K562 (cell line): ENCODE measurements around the gene SF3A2. TPM values are rescaled to one million over a fixed set of nuclear protein-coding genes. Genes with fewer than 3 reads are reported as not detected.

Source experiments
- ATAC-seq: fragments of 200-7000 bp; cut with Tn5 transposase; 3 replicates; pipeline ENCODE4 v1.9.1; 2020; ENCODE audit warnings: moderate library complexity
- BruUV-seq: library from RNA; stranded (reverse); fragments of 400-500 nt; replicated peaks from 2 replicates; lab custom pipeline; 2021; lab: Mats Ljungman, UMichigan
- CTCF ChIA-PET: fragments of 300-600 bp; formaldehyde crosslinking; extraction: SDS; loops from one replicate; lab custom pipeline; 2021; ENCODE audit warnings: low intra/inter-chr PET ratio; lab: Yijun Ruan, JAX
- POLR2A ChIA-PET: fragments of 300-600, 350-650 bp; sonication (Branson Sonifier 250); formaldehyde crosslinking; extraction: SDS; loops from one replicate; lab custom pipeline; 2021; ENCODE audit warnings: antibody characterized with exemption, inconsistent platforms; lab: Yijun Ruan, JAX
- DNase-seq, 4 experiments: peaks; one replicate each; pipeline versions ENCODE4 v3.0.0 to v3.0.0-alpha.2; 2011 to 2018; ENCODE audit warnings: low spot score in 3 of 4, mixed read lengths in 3 of 4; ENCODE audit errors: extremely low read depth in 1 of 4
- FAIRE-seq: peaks from 2 replicates; lab custom pipeline; 2011; peaks lifted over from hg19 to GRCh38; lab: Jason Lieb, UNC
- H2AFZ ChIP-seq: 2 replicates; pipeline ENCODE4 v1.6.0; 2011; ENCODE audit warnings: low read depth, low read length, control low read depth, inconsistent platforms
- H3K27ac ChIP-seq: fragments of 200-600 bp; 3 replicates; pipeline ENCODE4 v1.8.0; 2011; ENCODE audit warnings: low read depth, mild to moderate bottlenecking, control low read depth, inconsistent platforms, low read length, moderate library complexity, mixed read lengths; ENCODE audit errors: extremely low read depth
- H3K27me3 ChIP-seq, 2 experiments: fragments of 300-600 bp in 1 of 2; 2 replicates in 1 of 2; 3 replicates in 1 of 2; pipeline versions ENCODE4 v1.6.0 to v1.8.0; 2011; ENCODE audit warnings: inconsistent platforms in 2 of 2, low read length in 2 of 2, mild to moderate bottlenecking in 1 of 2, mixed read lengths in 1 of 2, moderate library complexity in 1 of 2; ENCODE audit not compliant: control insufficient read depth in 2 of 2, insufficient read depth in 2 of 2
- H3K36me3 ChIP-seq: fragments of 300-600 bp; 3 replicates; pipeline ENCODE4 v1.8.0; 2011; ENCODE audit warnings: mild to moderate bottlenecking, low read length, inconsistent platforms; ENCODE audit not compliant: control insufficient read depth, insufficient read depth
- H3K4me1 ChIP-seq, 2 experiments: fragments of 200-600 bp in 1 of 2; replicated peaks in 1 of 2; 2 replicates in 1 of 2; 3 replicates in 1 of 2; pipeline versions ENCODE4 v1.5.1 to v1.8.0; 2011; ENCODE audit warnings: inconsistent platforms in 2 of 2, low read length in 2 of 2, mild to moderate bottlenecking in 1 of 2, mixed read lengths in 1 of 2, moderate library complexity in 1 of 2; ENCODE audit not compliant: control insufficient read depth in 2 of 2, insufficient read depth in 2 of 2
- H3K4me2 ChIP-seq: 2 replicates; pipeline ENCODE4 v1.6.1; 2011; ENCODE audit warnings: low read length, control low read depth, inconsistent platforms, mixed read lengths; ENCODE audit not compliant: insufficient read depth
- H3K4me3 ChIP-seq: fragments of 200-600 bp; sonication (generic), shearing (Covaris generic); 2 replicates; pipeline ENCODE4 v1.5.1; 2016; ENCODE audit warnings: control low read depth, inconsistent platforms
- H3K79me2 ChIP-seq: fragments of 200-600 bp; 3 replicates; pipeline ENCODE4 v1.8.0; 2011; ENCODE audit warnings: low read length, inconsistent platforms; ENCODE audit not compliant: control insufficient read depth, insufficient read depth
- H3K9ac ChIP-seq, 2 experiments: 2 replicates each; pipeline versions ENCODE4 v1.6.0 to v1.6.1; 2011; ENCODE audit warnings: low read depth in 2 of 2, low read length in 2 of 2, control low read depth in 1 of 2, inconsistent platforms in 1 of 2, mild to moderate bottlenecking in 1 of 2, mixed read lengths in 1 of 2; ENCODE audit not compliant: insufficient read depth in 1 of 2
- H3K9me1 ChIP-seq: one replicate; pipeline ENCODE4 v1.6.0; 2011; ENCODE audit warnings: inconsistent platforms, mild to moderate bottlenecking, low read length, moderate library complexity; ENCODE audit not compliant: control insufficient read depth, insufficient read depth
- H3K9me3 ChIP-seq: replicated peaks from 2 replicates; pipeline ENCODE4 v1.5.1; 2011; ENCODE audit warnings: low read depth, low read length, inconsistent platforms; ENCODE audit not compliant: control insufficient read depth, insufficient read depth
- H4K20me1 ChIP-seq: replicated peaks from 2 replicates; pipeline ENCODE4 v1.6.1; 2011; ENCODE audit warnings: low read length, inconsistent platforms, mixed read lengths; ENCODE audit not compliant: control insufficient read depth, insufficient read depth
- CEBPG ChIP-seq, 3 experiments: fragments of 200-800 bp in 1 of 3; sonication (Bioruptor generic) in 1 of 3; sonication (generic) in 1 of 3; formaldehyde crosslinking in 1 of 3; IDR thresholded peaks in 2 of 3; conservative IDR thresholded peaks in 1 of 3; 2 replicates each; pipeline versions ENCODE4 v1.6.1 to v1.8.0; 2016 to 2022; ENCODE audit warnings: missing compliant biosample characterization in 2 of 3, missing genetic modification characterization in 2 of 3, mild to moderate bottlenecking in 1 of 3, missing genetic modification reagents in 1 of 3
- CEBPZ ChIP-seq: fragments of 150-350 bp; IDR thresholded peaks from 2 replicates; pipeline ENCODE4 v1.6.1; 2014; ENCODE audit warnings: low read depth, mild to moderate bottlenecking, low read length, borderline replicate concordance
- CHAMP1 ChIP-seq: fragments of 450-650 bp; IDR thresholded peaks from 2 replicates; pipeline ENCODE4 v1.6.1; 2016; ENCODE audit warnings: mild to moderate bottlenecking
- CLOCK ChIP-seq: fragments of 250-450 bp; sonication (Bioruptor Pico); IDR thresholded peaks from 2 replicates; pipeline ENCODE4 v1.4.0; 2020; ENCODE audit warnings: mild to moderate bottlenecking, moderate library complexity, borderline replicate concordance
- EGR1 ChIP-seq: fragments of 450-650 bp; conservative IDR thresholded peaks from 2 replicates; pipeline ENCODE4 v1.6.1; 2017; ENCODE audit warnings: mild to moderate bottlenecking
- NCOA6 ChIP-seq: fragments of 450-650 bp; IDR thresholded peaks from 2 replicates; pipeline ENCODE4 v1.6.1; 2017; ENCODE audit warnings: mild to moderate bottlenecking
- NFIX ChIP-seq: fragments of 250-450 bp; sonication (Bioruptor Pico); IDR thresholded peaks from 2 replicates; pipeline ENCODE4 v1.4.0; 2020; ENCODE audit warnings: low read depth, mild to moderate bottlenecking, moderate library complexity
- TBL1XR1 ChIP-seq, 2 experiments: IDR thresholded peaks; 2 replicates each; pipeline ENCODE4 v1.6.1; 2012; ENCODE audit warnings: improper control_type of control experiment in 2 of 2, low read length in 2 of 2, mild to moderate bottlenecking in 1 of 2
- ZNF274 ChIP-seq: IDR thresholded peaks from 2 replicates; pipeline ENCODE4 v1.6.1; 2011; ENCODE audit warnings: low read depth, mild to moderate bottlenecking, low read length, moderate library complexity, borderline replicate concordance
- ZSCAN32 ChIP-seq: fragments of 450-650 bp; formaldehyde crosslinking; IDR thresholded peaks from 2 replicates; pipeline ENCODE4 v1.4.0; 2020; ENCODE audit warnings: mild to moderate bottlenecking, moderate library complexity
- WGBS: fragments of 100-300 bp; shearing (Covaris generic); methylation state at CpG from one replicate; pipeline ENCODE4 v1.1.6; 2016; ENCODE audit warnings: low coverage, mixed read lengths; ENCODE audit not compliant: insufficient coverage; ENCODE audit errors: missing lambda C conversion rate; 5-methylcytosine and 5-hydroxymethylcytosine counted together
- in situ Hi-C: fragments of 300-500 bp; cut with MboI; formaldehyde crosslinking; loops from 4 replicates; pipeline ENCODE4 v1.15.0; 2018; ENCODE audit warnings: inconsistent platforms, mixed read lengths
- intact Hi-C: fragments of 100-400 bp; cut with micrococcal nuclease; formaldehyde crosslinking; loops from 2 replicates; pipeline ENCODE4 v1.14.2; 2022
- polyA plus RNA-seq, 8 experiments: library from polyadenylated mRNA; depleted of rRNA in 4 of 8; stranded (reverse) in 5 of 8; unstranded in 3 of 8; fragments of >200 nt; fragmentation: Nextera tagmentation in 2 of 8; fragmentation: Illumina TruSeq in 1 of 8; extraction: Ambion mirVana in 2 of 8; extraction: Trizol in 1 of 8; gene quantifications; 2 replicates each; pipeline versions ENCODE4 v1.2.1 to v1.2.3, GENCODE V29; 2011 to 2014; ENCODE audit warnings: inconsistent platforms in 1 of 8, missing spikeins in 1 of 8
- total RNA-seq, 7 experiments: library from RNA; depleted of rRNA in 6 of 7; stranded (reverse); fragments of >200 nt in 6 of 7; fragmentation: Illumina TruSeq in 2 of 7; extraction: Trizol in 2 of 7; gene quantifications; 2 replicates each; pipeline versions ENCODE4 v1.2.1 to v1.2.3, GENCODE V29; 2011 to 2021; ENCODE audit warnings: low replicate concordance in 1 of 7

SF3A2 gene
- total and polyA plus RNA-seq, 9 of the 15 experiments (the other 6 are each of a cell fraction or from before 2014, with no cell fraction given): 0.17 to 194 (median 22.8) TPM

GRCh38 chr19:2201473-2202148 lies 35.0 kb upstream of the SF3A2 start (continued):
- TF ChIP-seq CLOCK (CRISPR knock-in tag): no peak
- no peak for TF ChIP-seq EGR1
- TF ChIP-seq, all 486 proteins: peak for 0

GRCh38 chr19:2202366-2202765 lies 34.3 kb upstream of the SF3A2 start:
- Histone ChIP-seq H4K20me1 (peaks cover 13% of the 10 kb centered on the region), H3K27me3 (no peaks in the 10 kb centered on the region), H3K9ac (no peak overlapping the region), H2AFZ (no peak overlapping the region), H3K4me1 (peaks cover 0 to 51% of the 10 kb centered on the region in 2 experiments; a peak in 3 of 5 replicates), H3K4me3 (no peak overlapping the region), H3K9me1 (peaks cover 3% of the 10 kb centered on the region), H3K9me3 (no peaks in the 10 kb centered on the region), H3K27ac (no peak overlapping the region), H3K79me2 (peaks cover 17% of the 10 kb centered on the region), H3K36me3 (peaks cover 83% of the 10 kb centered on the region; the same call in 2 of the 3 replicates), H3K4me2 (no peak overlapping the region)
- BruUV-seq: no TSS peak
- intact Hi-C loops (no loop called here), in situ Hi-C loops (no loop called here)
- ChIA-PET CTCF (no interaction called here), POLR2A (interaction anchor here (0.6 to 0.9 kb wide), 3 partner anchors 8 to 44 kb away, joined by 3 to 4 read pairs (median 4); no protein-coding TSS in a partner anchor)
- no peak for DNase-seq
- no peak for ATAC-seq
- 97% methylated on average over 15 of the region's 15 CpGs for WGBS
- no peak for FAIRE-seq
- TF ChIP-seq ZSCAN32 (no peak), CHAMP1 (no peak), CEBPG (CRISPR knock-in tag; IDR thresholded peaks at IDR 0.05) (no peak), CEBPG (tag; conservative IDR thresholded peaks at IDR 0.05 in 1 of 2, IDR thresholded peaks at IDR 0.05 in 1 of 2) (no peak), EGR1 (no peak), TBL1XR1 (IDR thresholded peaks at IDR 0.05; ENCODE audit: low read length in 2 of 2) (no peak), NCOA6 (no peak), NFIX (no peak), ZNF274 (no peak), CEBPZ (no peak)
